PC-9 (cell line): ENCODE results near the gene ARHGEF28. TPM values are rescaled to one million over a fixed set of nuclear protein-coding genes. Genes with fewer than 3 reads are reported as not detected.

Experiments used
- BruUV-seq: library from RNA; stranded (reverse); fragments of 400-500 nt; replicated peaks from 2 replicates; lab custom pipeline; 2021; lab: Mats Ljungman, UMichigan
- CTCF ChIA-PET: fragments of 300-600 bp; sonication (Branson Sonifier 250); formaldehyde crosslinking; loops from one replicate; lab custom pipeline; 2022; ENCODE audit warnings: antibody characterized with exemption; lab: Charles Lee
- POLR2A ChIA-PET: fragments of 300-600 bp; sonication (Branson Sonifier 250); formaldehyde crosslinking; loops from one replicate; lab custom pipeline; 2022; ENCODE audit warnings: antibody characterized with exemption; ENCODE audit not compliant: unreplicated experiment; lab: Charles Lee
- DNase-seq, 2 experiments: peaks; one replicate each; pipeline versions ENCODE4 v3.0.0 to v3.0.0-alpha.2; 2015 to 2022; ENCODE audit warnings: mixed read lengths in 1 of 2
- H2AFZ ChIP-seq: fragments of 200-600 bp; sonication (generic); 2 replicates; pipeline ENCODE4 v1.8.1; 2017; ENCODE audit warnings: antibody characterized with exemption
- H3F3A ChIP-seq: fragments of 200-600 bp; sonication (generic); 2 replicates; pipeline ENCODE4 v1.8.1; 2017; ENCODE audit warnings: antibody characterized with exemption, mild to moderate bottlenecking, low read depth; ENCODE audit not compliant: insufficient read depth
- H3K27ac ChIP-seq: fragments of 200-600 bp; sonication (generic); 2 replicates; pipeline ENCODE4 v1.6.1; 2016; ENCODE audit warnings: mixed run types
- H3K27me3 ChIP-seq: fragments of 200-600 bp; sonication (generic); 2 replicates; pipeline ENCODE4 v1.6.1; 2016; ENCODE audit warnings: low read depth, mixed run types; ENCODE audit not compliant: insufficient read depth
- H3K36me3 ChIP-seq: fragments of 200-600 bp; sonication (generic); 2 replicates; pipeline ENCODE4 v1.6.1; 2016; ENCODE audit warnings: low read depth, mixed run types
- H3K4me1 ChIP-seq: fragments of 200-600 bp; sonication (generic); replicated peaks from 2 replicates; pipeline ENCODE4 v1.6.1; 2016; ENCODE audit warnings: mixed run types; ENCODE audit not compliant: insufficient read depth
- H3K4me2 ChIP-seq: fragments of 200-600 bp; sonication (generic); 2 replicates; pipeline ENCODE4 v1.6.1; 2017; ENCODE audit warnings: mixed run types
- H3K4me3 ChIP-seq: fragments of 200-600 bp; sonication (generic); 2 replicates; pipeline ENCODE4 v1.6.1; 2016; ENCODE audit warnings: mixed run types
- H3K79me2 ChIP-seq: fragments of 200-600 bp; sonication (generic); 2 replicates; pipeline ENCODE4 v1.6.1; 2017; ENCODE audit warnings: low read depth, mixed run types
- H3K9me2 ChIP-seq: fragments of 200-600 bp; sonication (generic); 2 replicates; pipeline ENCODE4 v1.8.1; 2017; ENCODE audit warnings: mild to moderate bottlenecking; ENCODE audit not compliant: insufficient read depth
- H3K9me3 ChIP-seq: fragments of 200-600 bp; sonication (generic); 2 replicates; pipeline ENCODE4 v1.8.1; 2016; ENCODE audit warnings: low read depth; ENCODE audit not compliant: insufficient read depth
- H4K20me1 ChIP-seq: fragments of 200-600 bp; sonication (generic); 2 replicates; pipeline ENCODE4 v1.8.1; 2017; ENCODE audit not compliant: insufficient read depth
- CTCF ChIP-seq: fragments of 200-600 bp; sonication (generic); conservative IDR thresholded peaks from 2 replicates; pipeline ENCODE4 v1.6.1; 2017; ENCODE audit warnings: mixed run types, antibody characterized with exemption, mild to moderate bottlenecking, moderate library complexity
- EZH2 ChIP-seq: fragments of 200-600 bp; sonication (generic); IDR thresholded peaks from 2 replicates; pipeline ENCODE4 v1.8.0; 2017; ENCODE audit warnings: antibody characterized with exemption, low read depth
- intact Hi-C: fragments of 100-400 bp; cut with micrococcal nuclease; formaldehyde crosslinking; loops from one replicate; pipeline ENCODE4 v1.10.0; 2022; ENCODE audit not compliant: unreplicated experiment
- total RNA-seq: library from RNA; stranded (reverse); gene quantifications from 2 replicates; pipeline ENCODE4 v1.2.3, GENCODE V29; 2021

The ARHGEF28 gene
- total RNA-seq, 1 experiment from 2014 or later, result 77.5 TPM

GRCh38 chr5:73664796-73665195 is 38.8 kb downstream of the ARHGEF28 start:
- no peak overlapping the region for H2AFZ ChIP-seq
- H3K9me3 ChIP-seq, result no peaks in the 10 kb centered on the region
- no peak for TF ChIP-seq EZH2
- TF ChIP-seq CTCF, result no peak
- intact Hi-C loops, result no loop called here
- H3F3A ChIP-seq, result peaks cover 2% of the 10 kb centered on the region; the same call in 1 of the 2 replicates
- H3K4me2 ChIP-seq, result no peak overlapping the region
- H3K4me3 ChIP-seq, result no peak overlapping the region
- no peak for DNase-seq
- no peaks in the 10 kb centered on the region for H3K27me3 ChIP-seq
- H3K36me3 ChIP-seq, result peaks cover 9% of the 10 kb centered on the region; the same call in 1 of the 2 replicates
- no peak overlapping the region for H3K27ac ChIP-seq
- no peaks in the 10 kb centered on the region for H3K9me2 ChIP-seq
- BruUV-seq, result no TSS peak
- H4K20me1 ChIP-seq, result no peaks in the 10 kb centered on the region
- ChIA-PET CTCF (no interaction called here), POLR2A (interaction anchor here (0.7 kb wide), 1 partner anchor 37 kb away, joined by 3 read pairs; no protein-coding TSS in a partner anchor)
- H3K79me2 ChIP-seq, result peaks cover 91% of the 10 kb centered on the region
- H3K4me1 ChIP-seq, result peaks cover 12% of the 10 kb centered on the region; the same call in 1 of the 2 replicates

- no peak for DNase-seq
- TF ChIP-seq CTCF, result no peak
- TF ChIP-seq EZH2, result no peak
- Histone ChIP-seq H4K20me1 (no peaks in the 10 kb centered on the region), H3K27ac (no peak overlapping the region), H3K4me1 (peaks cover 13% of the 10 kb centered on the region; the same call in 1 of the 2 replicates), H3K27me3 (no peaks in the 10 kb centered on the region), H3K4me3 (no peak overlapping the region), H3K79me2 (peaks cover 82% of the 10 kb centered on the region), H3F3A (peaks cover 10% of the 10 kb centered on the region; the same call in 1 of the 2 replicates), H3K36me3 (peaks cover 3% of the 10 kb centered on the region; the same call in 1 of the 2 replicates), H2AFZ (no peak overlapping the region), H3K4me2 (no peak overlapping the region), H3K9me3 (no peaks in the 10 kb centered on the region; the same call in 1 of the 2 replicates), H3K9me2 (no peaks in the 10 kb centered on the region)
- BruUV-seq, result no TSS peak
- intact Hi-C loops, result no loop called here
- CTCF ChIA-PET, result no interaction called here
- POLR2A ChIA-PET, result no interaction called here
Observed at GRCh38 chr5:73666891-73667290, 40.9 kb downstream of the ARHGEF28 start.

- no peak overlapping the region for H2AFZ ChIP-seq
- H3K36me3 ChIP-seq, result 0 out of 2 replicates have a peak, but pooled peaks cover 4% of the 10 kb centered on the region
- no peak for TF ChIP-seq CTCF
- TF ChIP-seq EZH2, result no peak
- H4K20me1 ChIP-seq, result no peaks in the 10 kb centered on the region
- H3F3A ChIP-seq, result peaks cover 19% of the 10 kb centered on the region; the same call in 1 of the 2 replicates
- H3K4me1 ChIP-seq, result peaks cover 24% of the 10 kb centered on the region
- intact Hi-C loops, result no loop called here
- peaks cover 82% of the 10 kb centered on the region for H3K79me2 ChIP-seq
- no peak for DNase-seq
- H3K9me3 ChIP-seq, result no peaks in the 10 kb centered on the region; the same call in 1 of the 2 replicates
- ChIA-PET POLR2A (no interaction called here), CTCF (no interaction called here)
- no peak overlapping the region for H3K4me3 ChIP-seq
- no peaks in the 10 kb centered on the region for H3K9me2 ChIP-seq
- no TSS peak for BruUV-seq
- H3K4me2 ChIP-seq, result no peak overlapping the region
- no peaks in the 10 kb centered on the region for H3K27me3 ChIP-seq
- no peak overlapping the region for H3K27ac ChIP-seq
Observed at GRCh38 chr5:73668017-73668416, 42.0 kb downstream of the ARHGEF28 start.
